Endothelial cell of umbilical vein (primary cell): ENCODE data around the gene SETBP1. TPM values are rescaled to one million over a fixed set of nuclear protein-coding genes. Genes with fewer than 3 reads are reported as not detected.

Experiments used
- BruUV-seq: library from RNA; stranded (reverse); fragments of 400-500 nt; replicated peaks from 2 replicates; lab custom pipeline; 2021; lab: Mats Ljungman, UMichigan
- CTCF ChIA-PET: fragments of 300-600, 350-600 bp; sonication (Branson Sonifier 250); formaldehyde crosslinking; loops from one replicate; lab custom pipeline; 2021; ENCODE audit warnings: antibody characterized with exemption, inconsistent platforms; lab: Charles Lee
- POLR2A ChIA-PET: fragments of 300-600, 350-600 bp; sonication (Branson Sonifier 250); formaldehyde crosslinking; loops from one replicate; lab custom pipeline; 2021; ENCODE audit warnings: antibody characterized with exemption, inconsistent platforms; lab: Charles Lee
- DNase-seq: peaks from one replicate; pipeline ENCODE4 v3.0.0-alpha.2; 2011; ENCODE audit warnings: low read depth, low spot score
- FAIRE-seq: peaks from 2 replicates; lab custom pipeline; 2011; peaks lifted over from hg19 to GRCh38; lab: Jason Lieb, UNC
- H2AFZ ChIP-seq: 2 replicates; pipeline ENCODE4 v1.6.0; 2012; ENCODE audit warnings: low read depth, low read length, control low read depth, inconsistent platforms
- H3K27ac ChIP-seq: 2 replicates; pipeline ENCODE4 v1.5.1; 2011; ENCODE audit warnings: low read depth, mild to moderate bottlenecking, control low read depth, low read length, moderate library complexity; ENCODE audit not compliant: insufficient read depth
- H3K27me3 ChIP-seq, 2 experiments: 2 replicates each; pipeline versions ENCODE4 v1.6.0 to v1.6.1; 2011; ENCODE audit warnings: low read length in 2 of 2, mixed read lengths in 1 of 2; ENCODE audit not compliant: control insufficient read depth in 2 of 2, insufficient read depth in 2 of 2
- H3K36me3 ChIP-seq, 2 experiments: 2 replicates in 1 of 2; 3 replicates in 1 of 2; pipeline ENCODE4 v1.5.1; 2011; ENCODE audit warnings: low read length in 2 of 2, mild to moderate bottlenecking in 1 of 2, moderate library complexity in 1 of 2; ENCODE audit not compliant: control insufficient read depth in 2 of 2, insufficient read depth in 2 of 2; ENCODE audit errors: extremely low read depth in 1 of 2
- H3K4me1 ChIP-seq: 3 replicates; pipeline ENCODE4 v1.5.1; 2011; ENCODE audit warnings: mild to moderate bottlenecking, low read length; ENCODE audit not compliant: control insufficient read depth, insufficient read depth; ENCODE audit errors: extremely low read depth
- H3K4me2 ChIP-seq: 2 replicates; pipeline ENCODE4 v1.6.1; 2011; ENCODE audit warnings: low read length, control low read depth, mixed read lengths; ENCODE audit not compliant: insufficient read depth
- H3K4me3 ChIP-seq, 3 experiments: fragments of 200-600 bp in 1 of 3; sonication (generic), shearing (Covaris generic) in 1 of 3; replicated peaks in 1 of 3; 2 replicates each; pipeline ENCODE4 v1.5.1; 2011 to 2016; ENCODE audit warnings: control low read depth in 3 of 3, low read length in 3 of 3, mild to moderate bottlenecking in 2 of 3, inconsistent platforms in 1 of 3, low read depth in 1 of 3, moderate library complexity in 1 of 3; ENCODE audit not compliant: insufficient read depth in 1 of 3
- H3K79me2 ChIP-seq: 2 replicates; pipeline ENCODE4 v1.6.0; 2012; ENCODE audit warnings: low read length, inconsistent platforms; ENCODE audit not compliant: control insufficient read depth, insufficient read depth
- H3K9ac ChIP-seq: replicated peaks from 2 replicates; pipeline ENCODE3; 2011; ENCODE audit warnings: low read length, control low read depth; ENCODE audit not compliant: insufficient read depth; ENCODE audit errors: extremely low read depth
- H3K9me1 ChIP-seq: replicated peaks from 3 replicates; pipeline ENCODE4 v1.6.0; 2011; ENCODE audit warnings: mild to moderate bottlenecking, low read length; ENCODE audit not compliant: control insufficient read depth, insufficient read depth; ENCODE audit errors: extremely low read depth
- H3K9me3 ChIP-seq: replicated peaks from 2 replicates; pipeline ENCODE4 v1.5.1; 2012; ENCODE audit warnings: low read length, inconsistent platforms; ENCODE audit not compliant: control insufficient read depth, insufficient read depth
- H4K20me1 ChIP-seq: replicated peaks from 2 replicates; pipeline ENCODE3; 2011; ENCODE audit warnings: mild to moderate bottlenecking, low read length; ENCODE audit not compliant: control insufficient read depth, insufficient read depth; ENCODE audit errors: extremely low read depth
- EZH2 ChIP-seq: IDR thresholded peaks from 2 replicates; pipeline ENCODE4 v1.6.1; 2012; ENCODE audit warnings: borderline replicate concordance, low read depth, mild to moderate bottlenecking, moderate library complexity, low read length, inconsistent platforms; ENCODE audit not compliant: severe bottlenecking
- FOS ChIP-seq: IDR thresholded peaks from 2 replicates; pipeline ENCODE4 v1.6.1; 2011; ENCODE audit warnings: mild to moderate bottlenecking, low read length, moderate library complexity, borderline replicate concordance; ENCODE audit not compliant: insufficient read depth
- GATA2 ChIP-seq: IDR thresholded peaks from 2 replicates; pipeline ENCODE4 v1.7.0; 2011; ENCODE audit warnings: low read depth, mild to moderate bottlenecking, moderate library complexity, mixed read lengths, low read length; ENCODE audit not compliant: insufficient read length, insufficient read depth
- JUN ChIP-seq: IDR thresholded peaks from 2 replicates; pipeline ENCODE4 v1.6.1; 2011; ENCODE audit warnings: borderline replicate concordance, low read depth; ENCODE audit not compliant: insufficient read length, insufficient read depth
- MYC ChIP-seq: IDR thresholded peaks from one replicate; pipeline ENCODE4 v1.6.1; 2011; ENCODE audit warnings: mild to moderate bottlenecking, low read depth, low read length
- POLR2A ChIP-seq: IDR thresholded peaks from 2 replicates; pipeline ENCODE4 v1.6.1; 2012; ENCODE audit warnings: low read depth, mild to moderate bottlenecking, control low read depth, low read length
- POLR2AphosphoS5 ChIP-seq: IDR thresholded peaks from 2 replicates; pipeline ENCODE4 v1.6.1; 2012; ENCODE audit warnings: low read depth, mild to moderate bottlenecking, control low read depth, low read length, moderate library complexity; ENCODE audit not compliant: insufficient read depth
- dilution Hi-C: fragments of 300-500 bp; cut with MboI; formaldehyde crosslinking; loops from one replicate; pipeline ENCODE4 v1.15.0; 2019; ENCODE audit warnings: low sequenced_read_pairs; ENCODE audit not compliant: extremely low pct_ligation_motif_present
- intact Hi-C: fragments of 100-400 bp; cut with micrococcal nuclease; formaldehyde crosslinking; loops from one replicate; pipeline ENCODE4 v1.10.0; 2022
- polyA plus RNA-seq, 4 experiments: library from polyadenylated mRNA; depleted of rRNA in 3 of 4; stranded (reverse) in 3 of 4; unstranded in 1 of 4; fragments of >200 nt; gene quantifications; 2 replicates each; pipeline versions ENCODE4 v1.2.1 to v1.2.3, GENCODE V29; 2011 to 2012; ENCODE audit warnings: missing spikeins in 1 of 4
- total RNA-seq: library from RNA; stranded (reverse); gene quantifications from 2 replicates; pipeline ENCODE4 v1.2.3, GENCODE V29; 2021
- TF ChIP-seq, protein P1 (sequence below), 2 donors: IDR thresholded peaks; 1 replicate in 1 of 2; 2 replicates in 1 of 2; pipeline ENCODE4 v1.5.1; 2011; ENCODE audit warnings: low read length in 2 of 2, mild to moderate bottlenecking in 2 of 2, moderate library complexity in 2 of 2, control low read depth in 1 of 2, inconsistent platforms in 1 of 2, low read depth in 1 of 2; ENCODE audit not compliant: insufficient read depth in 1 of 2; ENCODE audit errors: extremely low read depth in 1 of 2
- TF ChIP-seq, protein P2 (sequence below): IDR thresholded peaks from 2 replicates; pipeline ENCODE4 v1.6.1; 2011; ENCODE audit not compliant: insufficient read depth, insufficient read length

The SETBP1 gene
- total and polyA plus RNA-seq, 2 donors (not counting 3 experiments of a cell fraction or from before 2014, with no cell fraction given), result 0.76 to 3.1 TPM

DNA sequence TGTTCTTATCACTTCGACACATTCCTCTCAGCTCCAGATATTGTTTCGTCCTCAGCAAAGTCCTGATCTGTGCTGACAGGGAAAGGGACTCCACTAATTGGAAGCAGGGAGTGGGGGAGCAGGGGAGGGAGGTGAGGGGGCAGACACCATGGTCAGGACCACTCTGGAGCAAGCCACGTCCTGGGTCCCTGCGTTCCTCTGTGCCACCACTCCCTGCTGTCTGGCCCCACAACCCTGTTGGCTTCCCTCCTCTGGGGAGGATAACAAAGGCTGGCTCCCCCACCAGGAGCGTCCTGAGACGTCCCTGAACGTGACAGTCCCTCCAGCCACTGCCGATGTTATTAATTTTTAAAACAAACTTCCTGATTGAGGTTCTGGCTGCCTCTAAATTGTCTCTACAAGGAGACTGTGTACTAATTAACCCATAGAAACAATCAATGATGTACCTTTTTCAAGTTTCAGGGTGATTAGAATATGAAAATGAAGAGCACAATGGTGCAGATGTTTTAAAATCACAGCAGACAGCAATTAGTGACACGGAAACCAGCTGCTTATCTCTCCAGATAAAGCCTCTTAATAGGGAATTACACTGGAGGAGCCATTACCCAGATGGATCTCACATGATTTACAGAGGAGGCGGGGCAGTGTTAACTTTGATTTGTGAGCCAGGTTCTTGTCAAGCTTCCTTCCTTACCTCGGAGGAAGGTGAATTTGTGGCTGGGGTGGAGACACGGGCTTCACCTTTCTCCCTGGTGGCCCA is 257.5 kb downstream of the SETBP1 start:
- BruUV-seq, result no TSS peak
- POLR2A ChIA-PET, result no interaction called here
- intact Hi-C loops, result no loop called here

More for the DNA sequence above, 257.5 kb downstream of the SETBP1 start:
- H3K4me2 ChIP-seq, result no peak overlapping the region
- H3K79me2 ChIP-seq, result no peaks in the 10 kb centered on the region
- H2AFZ ChIP-seq, result no peak overlapping the region
- H3K27ac ChIP-seq, result no peak overlapping the region
- peak; percentile 27 for DNase-seq
- H3K9me1 ChIP-seq, result no peaks in the 10 kb centered on the region
- TF ChIP-seq, protein P1, sequence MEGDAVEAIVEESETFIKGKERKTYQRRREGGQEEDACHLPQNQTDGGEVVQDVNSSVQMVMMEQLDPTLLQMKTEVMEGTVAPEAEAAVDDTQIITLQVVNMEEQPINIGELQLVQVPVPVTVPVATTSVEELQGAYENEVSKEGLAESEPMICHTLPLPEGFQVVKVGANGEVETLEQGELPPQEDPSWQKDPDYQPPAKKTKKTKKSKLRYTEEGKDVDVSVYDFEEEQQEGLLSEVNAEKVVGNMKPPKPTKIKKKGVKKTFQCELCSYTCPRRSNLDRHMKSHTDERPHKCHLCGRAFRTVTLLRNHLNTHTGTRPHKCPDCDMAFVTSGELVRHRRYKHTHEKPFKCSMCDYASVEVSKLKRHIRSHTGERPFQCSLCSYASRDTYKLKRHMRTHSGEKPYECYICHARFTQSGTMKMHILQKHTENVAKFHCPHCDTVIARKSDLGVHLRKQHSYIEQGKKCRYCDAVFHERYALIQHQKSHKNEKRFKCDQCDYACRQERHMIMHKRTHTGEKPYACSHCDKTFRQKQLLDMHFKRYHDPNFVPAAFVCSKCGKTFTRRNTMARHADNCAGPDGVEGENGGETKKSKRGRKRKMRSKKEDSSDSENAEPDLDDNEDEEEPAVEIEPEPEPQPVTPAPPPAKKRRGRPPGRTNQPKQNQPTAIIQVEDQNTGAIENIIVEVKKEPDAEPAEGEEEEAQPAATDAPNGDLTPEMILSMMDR (IDR thresholded peaks at IDR 0.05; ENCODE audit: extremely low read depth in 1 of 2, insufficient read depth in 1 of 2, low read depth in 1 of 2, low read length in 2 of 2), result no peak
- TF ChIP-seq MYC (no peak), GATA2 (no peak), JUN (no peak), EZH2 (no peak), POLR2A (no peak), POLR2AphosphoS5 (no peak), FOS (no peak)
- TF ChIP-seq, protein P2, sequence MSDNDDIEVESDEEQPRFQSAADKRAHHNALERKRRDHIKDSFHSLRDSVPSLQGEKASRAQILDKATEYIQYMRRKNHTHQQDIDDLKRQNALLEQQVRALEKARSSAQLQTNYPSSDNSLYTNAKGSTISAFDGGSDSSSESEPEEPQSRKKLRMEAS, result no peak
- H3K4me3 ChIP-seq, result no peak overlapping the region
- CTCF ChIA-PET, result no interaction called here
- dilution Hi-C loops, result no loop called here
- no peak overlapping the region for H3K9ac ChIP-seq
- no peaks in the 10 kb centered on the region for H4K20me1 ChIP-seq
- H3K36me3 ChIP-seq, result no peaks in the 10 kb centered on the region
- no peaks in the 10 kb centered on the region for H3K27me3 ChIP-seq
- no peaks in the 10 kb centered on the region for H3K4me1 ChIP-seq
- FAIRE-seq, result no peak
- no peaks in the 10 kb centered on the region for H3K9me3 ChIP-seq
